ENCODE data around the gene KCNQ5. TPM values are rescaled to one million over a fixed set of nuclear protein-coding genes. Genes with fewer than 3 reads are reported as not detected.

The KCNQ5 gene
- total and polyA plus RNA-seq, 2 donors (not counting 1 experiment from before 2014, with no cell fraction given), result 0.74 to 4.6 TPM

GRCh38 chr6:72631480-72631879, 9.6 kb downstream of the KCNQ5 start:
- Histone ChIP-seq H3K4me3 (replicated peaks in 1 of 4; ENCODE audit: control extremely low read depth in 1 of 4, insufficient read depth in 1 of 4, low read depth in 3 of 4, low read length in 4 of 4) (no peak overlapping the region), H3K79me2 (ENCODE audit: control insufficient read depth, insufficient read depth, low read length) (peaks cover 2% of the 10 kb centered on the region)

GRCh38 chr6:72635636-72636035, 13.8 kb downstream of the KCNQ5 start:
- Histone ChIP-seq H3K27ac (ENCODE audit: insufficient read depth, low read length) (no peak overlapping the region), H3K4me2 (ENCODE audit: extremely low read depth, insufficient read depth, low read length) (no peak overlapping the region), H3K36me3 (ENCODE audit: control insufficient read depth, insufficient read depth, low read length) (no peaks in the 10 kb centered on the region), H3K4me3 (replicated peaks in 1 of 4; ENCODE audit: control extremely low read depth in 1 of 4, insufficient read depth in 1 of 4, low read depth in 3 of 4, low read length in 4 of 4) (no peak overlapping the region), H3K4me1 (ENCODE audit: control insufficient read depth, extremely low read depth, insufficient read depth, low read length) (no peaks in the 10 kb centered on the region), H3K9ac (ENCODE audit: insufficient read depth, low read length) (no peak overlapping the region), H3K9me3 (ENCODE audit: control insufficient read depth, insufficient read depth, low read depth, low read length) (no peaks in the 10 kb centered on the region), H2AFZ (ENCODE audit: low read length) (no peak overlapping the region), H3K27me3 (ENCODE audit: control insufficient read depth, insufficient read depth, low read length) (no peaks in the 10 kb centered on the region), H4K20me1 (ENCODE audit: control insufficient read depth, extremely low read depth, insufficient read depth, low read length) (no peaks in the 10 kb centered on the region), H3K79me2 (ENCODE audit: control insufficient read depth, insufficient read depth, low read length) (no peaks in the 10 kb centered on the region)
- TF ChIP-seq CTCF (conservative IDR thresholded peaks at IDR 0.05 in 1 of 2, IDR thresholded peaks at IDR 0.05 in 1 of 2; ENCODE audit: low read depth in 1 of 2, low read length in 2 of 2) (no peak), EZH2 (IDR thresholded peaks at IDR 0.05; ENCODE audit: low read length, missing control alignments) (no peak)
- no peak for DNase-seq (ENCODE audit: low read depth in 2 of 2)

More at GRCh38 chr6:72631480-72631879, 9.6 kb downstream of the KCNQ5 start:
- H3K4me2 ChIP-seq (ENCODE audit: extremely low read depth, insufficient read depth, low read length), result no peak overlapping the region
- no peaks in the 10 kb centered on the region for H4K20me1 ChIP-seq (ENCODE audit: control insufficient read depth, extremely low read depth, insufficient read depth, low read length)
- H3K27me3 ChIP-seq (ENCODE audit: control insufficient read depth, insufficient read depth, low read length), result no peaks in the 10 kb centered on the region
- H3K27ac ChIP-seq (ENCODE audit: insufficient read depth, low read length), result no peak overlapping the region
- no peak overlapping the region for H2AFZ ChIP-seq (ENCODE audit: low read length)
- DNase-seq (ENCODE audit: low read depth in 2 of 2), result no peak
- H3K9ac ChIP-seq (ENCODE audit: insufficient read depth, low read length), result no peak overlapping the region
- no peaks in the 10 kb centered on the region for H3K9me3 ChIP-seq (ENCODE audit: control insufficient read depth, insufficient read depth, low read depth, low read length)
- no peak for TF ChIP-seq CTCF (conservative IDR thresholded peaks at IDR 0.05 in 1 of 2, IDR thresholded peaks at IDR 0.05 in 1 of 2; ENCODE audit: low read depth in 1 of 2, low read length in 2 of 2)
- TF ChIP-seq EZH2 (IDR thresholded peaks at IDR 0.05; ENCODE audit: low read length, missing control alignments), result no peak
- no peaks in the 10 kb centered on the region for H3K36me3 ChIP-seq (ENCODE audit: control insufficient read depth, insufficient read depth, low read length)
- H3K4me1 ChIP-seq (ENCODE audit: control insufficient read depth, extremely low read depth, insufficient read depth, low read length), result no peaks in the 10 kb centered on the region

- no peak overlapping the region for H3K9ac ChIP-seq (ENCODE audit: insufficient read depth, low read length)
- no peak overlapping the region for H2AFZ ChIP-seq (ENCODE audit: low read length)
- H3K4me3 ChIP-seq (replicated peaks in 1 of 4; ENCODE audit: control extremely low read depth in 1 of 4, insufficient read depth in 1 of 4, low read depth in 3 of 4, low read length in 4 of 4), result no peak overlapping the region
- no peak overlapping the region for H3K27ac ChIP-seq (ENCODE audit: insufficient read depth, low read length)
- no peaks in the 10 kb centered on the region for H3K79me2 ChIP-seq (ENCODE audit: control insufficient read depth, insufficient read depth, low read length)
- H3K9me3 ChIP-seq (ENCODE audit: control insufficient read depth, insufficient read depth, low read depth, low read length), result no peaks in the 10 kb centered on the region
- H3K4me2 ChIP-seq (ENCODE audit: extremely low read depth, insufficient read depth, low read length), result no peak overlapping the region
- H4K20me1 ChIP-seq (ENCODE audit: control insufficient read depth, extremely low read depth, insufficient read depth, low read length), result no peaks in the 10 kb centered on the region
- H3K27me3 ChIP-seq (ENCODE audit: control insufficient read depth, insufficient read depth, low read length), result no peaks in the 10 kb centered on the region
- no peaks in the 10 kb centered on the region for H3K4me1 ChIP-seq (ENCODE audit: control insufficient read depth, extremely low read depth, insufficient read depth, low read length)
- H3K36me3 ChIP-seq (ENCODE audit: control insufficient read depth, insufficient read depth, low read length), result no peaks in the 10 kb centered on the region
- TF ChIP-seq EZH2 (IDR thresholded peaks at IDR 0.05; ENCODE audit: low read length, missing control alignments), result no peak
- DNase-seq (ENCODE audit: low read depth in 2 of 2), result no peak
Measured at GRCh38 chr6:72636215-72636614, 14.4 kb downstream of the KCNQ5 start.
